ENCODE data around the gene RASEF.

- TF ChIP-seq POLR2A (IDR thresholded peaks at IDR 0.05): no peak
- TF ChIP-seq CTCF (IDR thresholded peaks at IDR 0.05): no peak
- no peak for TF ChIP-seq EP300 (IDR thresholded peaks at IDR 0.05)
Observed at GRCh38 chr9:83081010-83081409, 18.1 kb upstream of the RASEF start.
